Activated CD4-positive, alpha-beta T cell treated with anti-CD3 and anti-CD28 coated beads, Interleukin-2, amount 50 U/mL, for 48 hours (primary cell): Measurements from ENCODE around the gene SEMA6A.
A peak's percentile ranks its signal among the peaks of the same experiment; 100 is the strongest.

Experiments
- DNase-seq, 2 experiments: peaks; one replicate each; pipeline ENCODE4 v3.0.0-alpha.2; 2020

The SEMA6A gene, protein sequence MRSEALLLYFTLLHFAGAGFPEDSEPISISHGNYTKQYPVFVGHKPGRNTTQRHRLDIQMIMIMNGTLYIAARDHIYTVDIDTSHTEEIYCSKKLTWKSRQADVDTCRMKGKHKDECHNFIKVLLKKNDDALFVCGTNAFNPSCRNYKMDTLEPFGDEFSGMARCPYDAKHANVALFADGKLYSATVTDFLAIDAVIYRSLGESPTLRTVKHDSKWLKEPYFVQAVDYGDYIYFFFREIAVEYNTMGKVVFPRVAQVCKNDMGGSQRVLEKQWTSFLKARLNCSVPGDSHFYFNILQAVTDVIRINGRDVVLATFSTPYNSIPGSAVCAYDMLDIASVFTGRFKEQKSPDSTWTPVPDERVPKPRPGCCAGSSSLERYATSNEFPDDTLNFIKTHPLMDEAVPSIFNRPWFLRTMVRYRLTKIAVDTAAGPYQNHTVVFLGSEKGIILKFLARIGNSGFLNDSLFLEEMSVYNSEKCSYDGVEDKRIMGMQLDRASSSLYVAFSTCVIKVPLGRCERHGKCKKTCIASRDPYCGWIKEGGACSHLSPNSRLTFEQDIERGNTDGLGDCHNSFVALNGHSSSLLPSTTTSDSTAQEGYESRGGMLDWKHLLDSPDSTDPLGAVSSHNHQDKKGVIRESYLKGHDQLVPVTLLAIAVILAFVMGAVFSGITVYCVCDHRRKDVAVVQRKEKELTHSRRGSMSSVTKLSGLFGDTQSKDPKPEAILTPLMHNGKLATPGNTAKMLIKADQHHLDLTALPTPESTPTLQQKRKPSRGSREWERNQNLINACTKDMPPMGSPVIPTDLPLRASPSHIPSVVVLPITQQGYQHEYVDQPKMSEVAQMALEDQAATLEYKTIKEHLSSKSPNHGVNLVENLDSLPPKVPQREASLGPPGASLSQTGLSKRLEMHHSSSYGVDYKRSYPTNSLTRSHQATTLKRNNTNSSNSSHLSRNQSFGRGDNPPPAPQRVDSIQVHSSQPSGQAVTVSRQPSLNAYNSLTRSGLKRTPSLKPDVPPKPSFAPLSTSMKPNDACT

DNA sequence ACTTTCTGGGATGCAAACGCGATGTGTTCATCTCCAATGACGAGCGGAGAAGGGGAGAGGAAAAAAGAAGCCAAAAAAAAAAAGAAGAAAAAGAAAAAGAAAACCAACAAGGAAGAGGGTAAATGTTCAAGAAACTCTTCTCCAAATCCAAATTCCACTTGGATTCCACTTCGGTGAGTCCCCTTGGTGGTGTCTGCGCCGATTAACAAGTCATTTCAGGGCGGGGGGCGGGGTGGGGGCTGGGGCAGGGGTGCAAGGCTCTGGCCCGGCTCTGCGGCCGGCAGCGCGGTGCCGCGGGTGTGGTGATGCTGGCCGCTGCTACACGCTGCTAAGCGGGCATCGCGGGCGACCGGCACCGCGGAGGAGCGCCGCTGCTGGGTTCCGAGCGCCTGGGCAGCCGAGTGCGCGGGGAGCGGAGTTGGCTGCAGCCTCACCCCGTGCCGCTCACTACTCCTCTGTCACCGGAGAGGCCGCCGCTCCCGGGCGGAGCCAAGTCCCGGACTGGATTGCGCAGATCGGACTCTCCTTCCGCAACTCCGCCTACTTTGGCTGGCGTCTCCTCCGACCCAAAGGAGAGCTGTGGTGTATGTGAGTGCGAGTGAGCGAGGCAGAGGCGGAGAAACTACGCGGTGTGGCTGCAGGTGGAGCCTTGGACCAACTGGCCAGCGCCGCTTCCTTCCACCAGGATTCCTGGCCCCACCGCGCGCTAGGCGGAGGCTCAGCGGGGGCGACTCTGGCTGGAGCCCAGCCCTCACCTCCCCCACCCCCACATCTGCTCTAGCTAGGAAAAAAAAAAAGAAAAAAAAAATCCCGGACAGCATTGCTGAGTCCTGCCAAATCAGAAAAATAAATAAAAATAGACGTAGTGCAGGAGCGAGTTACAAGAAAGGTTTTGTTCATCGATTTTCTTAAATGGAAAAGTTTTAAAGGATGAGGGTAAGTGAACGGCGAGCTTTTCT, at the start of gene SEMA6A:
Gene SEMA6A (minus strand): TSS at position 457 of the 959 bp plus-strand sequence. CDS start 69,879 bp downstream, outside the sequence.
- peak; percentile 72 to 80 for DNase-seq

DNA sequence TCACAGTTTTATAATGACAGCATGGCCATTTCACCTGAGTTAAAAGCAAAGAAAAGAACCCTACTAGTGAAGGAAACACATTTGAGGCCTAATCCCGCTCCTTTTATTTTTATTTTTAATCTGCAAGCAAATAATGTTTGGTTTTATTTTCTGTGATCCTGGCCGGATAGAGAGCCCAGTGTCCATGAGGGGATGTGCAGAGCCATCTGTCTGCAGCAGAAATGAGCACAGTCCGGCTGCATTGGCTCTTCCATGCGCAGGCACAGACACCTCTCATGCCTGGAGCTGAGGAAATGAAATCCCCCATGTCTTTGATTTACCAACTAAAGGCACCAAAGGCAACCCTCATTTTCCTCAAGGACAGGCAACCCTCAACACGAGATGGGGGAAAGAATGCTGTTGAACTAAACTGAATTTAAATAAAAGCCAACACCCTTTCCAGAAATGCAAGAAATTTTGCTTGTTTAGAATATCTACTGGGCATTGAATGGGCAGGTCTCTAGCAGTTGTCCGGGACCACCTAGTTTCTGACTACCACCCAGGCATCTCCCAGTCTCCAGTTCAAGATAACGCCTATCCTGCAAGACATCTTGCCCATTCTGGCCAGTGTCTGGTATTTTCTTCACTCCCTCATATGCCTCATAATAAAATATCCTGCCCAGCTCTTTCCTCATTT, 47.9 kb upstream of the SEMA6A start:
- DNase-seq = no peak

DNA sequence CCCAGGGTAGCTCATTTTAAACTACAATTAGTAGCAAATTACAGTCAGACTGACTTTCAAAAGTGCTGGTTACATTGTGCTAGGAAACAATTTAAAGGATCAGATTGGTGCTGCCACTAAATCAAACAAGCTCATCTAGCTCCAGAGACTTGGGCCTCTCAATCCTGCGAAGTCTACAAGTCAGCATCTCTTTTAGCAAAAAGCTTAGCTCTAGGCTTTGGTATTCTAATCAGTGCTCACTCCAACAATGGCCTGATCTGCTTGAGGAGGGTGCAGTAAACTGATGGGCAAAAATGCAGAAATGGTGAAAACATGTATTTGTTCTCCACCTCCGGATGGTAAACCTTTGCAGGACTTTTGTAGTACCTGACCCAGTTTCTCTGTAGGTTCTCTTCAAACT, 47.0 kb upstream of the SEMA6A start:
- DNase-seq = no peak

DNA sequence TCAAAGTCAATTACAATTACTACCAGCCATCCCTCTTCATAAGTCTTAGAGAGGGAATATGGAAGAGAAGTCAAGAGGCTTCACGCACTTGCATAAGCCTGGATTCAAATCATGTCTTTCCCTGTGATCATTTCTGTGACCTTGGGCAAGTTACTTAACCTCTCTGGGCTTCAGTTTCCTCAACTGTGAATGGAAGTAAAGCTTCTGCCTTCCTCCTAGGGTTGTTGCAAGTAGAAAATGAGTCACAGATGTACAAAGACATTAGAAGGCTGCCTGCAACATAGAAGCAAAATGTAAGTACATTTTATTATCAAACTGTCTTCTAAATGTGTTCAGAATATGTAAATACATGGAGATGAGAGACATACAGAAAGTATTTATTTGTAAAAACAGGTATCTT, 42.3 kb upstream of the SEMA6A start:
- no peak for DNase-seq

DNA sequence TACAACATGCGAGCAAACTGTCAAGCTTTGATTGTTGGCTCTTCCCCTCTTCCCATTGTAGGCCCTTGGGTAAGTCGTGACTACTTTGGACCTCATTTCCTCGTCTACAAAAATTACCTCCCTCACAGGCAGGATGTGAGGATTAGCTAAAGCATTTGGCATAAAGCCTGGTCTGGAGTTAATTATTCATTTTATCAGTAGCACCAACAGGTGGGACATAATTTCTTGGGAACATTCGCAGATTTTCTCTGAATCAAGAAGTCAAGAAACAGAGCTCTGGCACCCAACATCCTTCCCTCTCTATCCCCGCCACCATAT, 39.9 kb upstream of the SEMA6A start:
- DNase-seq = no peak

DNA sequence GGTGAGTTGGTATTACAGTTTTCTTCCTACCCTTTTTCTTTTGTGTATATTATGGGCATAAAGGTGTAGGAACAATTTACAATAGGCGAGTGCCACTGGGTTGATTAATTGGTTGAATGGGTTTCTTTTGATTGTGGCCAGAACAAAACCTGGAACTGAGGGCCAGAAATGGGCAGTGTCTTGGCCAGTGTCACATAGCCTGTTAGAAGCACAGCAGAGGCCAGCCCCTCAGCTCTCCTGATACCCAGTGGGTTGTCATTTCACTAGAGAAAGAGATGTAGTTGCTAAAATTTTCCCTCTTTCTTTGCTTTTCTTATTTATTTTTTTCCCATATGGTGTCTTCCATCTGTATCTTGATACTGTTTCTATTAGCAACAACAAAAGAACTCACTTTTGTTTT, 38.8 kb upstream of the SEMA6A start:
- no peak for DNase-seq

DNA sequence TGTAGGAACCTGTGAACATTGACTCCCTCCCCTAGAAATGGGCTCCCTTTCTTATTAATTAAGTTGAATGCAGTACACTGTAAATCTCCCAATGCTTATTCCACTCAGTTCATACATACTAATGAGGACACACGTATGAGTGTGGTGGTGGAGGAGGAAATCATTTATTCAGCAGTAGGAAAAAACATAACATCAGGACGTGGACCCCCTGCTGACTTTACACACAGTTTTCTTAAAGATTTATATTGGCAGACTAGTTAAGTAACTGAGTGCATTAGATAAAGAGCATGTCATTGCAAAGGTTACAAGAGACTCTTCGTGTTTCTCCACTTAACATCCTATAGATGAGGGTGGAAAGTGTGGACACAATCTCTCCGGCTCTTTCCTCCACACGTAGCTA, 37.8 kb upstream of the SEMA6A start:
- no peak for DNase-seq

DNA sequence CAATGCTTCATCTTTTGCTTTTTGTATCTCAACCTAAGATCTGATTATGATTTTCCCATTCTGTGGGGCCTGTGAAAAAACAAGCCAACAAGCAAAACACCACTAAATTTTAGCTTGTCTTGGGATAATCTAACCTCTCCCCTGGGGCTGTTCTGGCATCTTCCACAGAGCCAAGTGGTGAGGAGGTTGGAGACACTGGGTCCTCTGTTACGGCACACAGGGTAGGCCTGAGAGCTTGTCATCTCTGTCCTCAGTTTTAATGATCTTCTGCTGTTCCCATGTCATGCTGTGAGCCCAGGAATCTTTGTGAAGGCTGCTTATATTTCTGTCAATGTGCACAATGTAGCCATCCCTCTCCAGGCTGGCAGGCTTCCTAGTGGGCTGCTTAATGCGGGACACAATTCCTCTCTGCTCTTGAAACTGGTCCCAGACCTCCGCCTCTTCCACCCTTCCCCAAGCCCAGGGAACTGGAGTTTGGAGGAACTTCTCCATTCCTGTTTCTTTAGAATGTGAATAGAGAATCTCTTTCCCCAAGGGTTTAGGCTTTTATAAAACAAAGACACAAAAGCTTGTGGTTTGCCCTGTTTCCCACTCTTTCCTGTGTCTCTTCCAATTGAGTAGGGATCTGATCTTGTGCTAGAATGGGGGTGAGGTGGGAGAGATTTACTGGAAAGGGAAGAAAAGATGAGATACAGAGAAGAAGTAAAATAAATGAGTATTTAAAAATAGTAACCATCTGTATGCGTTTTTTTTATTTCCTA, 30.9 kb upstream of the SEMA6A start:
- DNase-seq = no peak

DNA sequence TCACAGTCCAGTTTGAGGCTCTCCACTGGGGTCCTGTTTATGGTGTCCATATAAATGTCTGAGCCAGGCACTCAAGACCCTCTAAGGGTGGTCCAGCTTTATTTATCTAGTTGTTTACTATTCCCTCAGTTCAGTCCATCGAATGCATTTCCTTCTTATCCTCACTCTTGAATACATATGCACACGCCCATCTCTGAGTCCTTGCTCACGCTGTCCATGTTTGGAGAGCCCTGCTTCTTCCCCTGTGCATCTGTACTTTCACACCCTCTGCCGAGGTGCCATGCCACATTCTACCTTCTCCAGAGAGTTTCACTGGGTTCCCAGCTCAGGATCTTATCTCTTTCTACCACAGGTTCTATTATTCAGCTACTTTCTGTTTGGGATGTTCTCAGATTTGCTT, 30.2 kb upstream of the SEMA6A start:
- no peak for DNase-seq

DNA sequence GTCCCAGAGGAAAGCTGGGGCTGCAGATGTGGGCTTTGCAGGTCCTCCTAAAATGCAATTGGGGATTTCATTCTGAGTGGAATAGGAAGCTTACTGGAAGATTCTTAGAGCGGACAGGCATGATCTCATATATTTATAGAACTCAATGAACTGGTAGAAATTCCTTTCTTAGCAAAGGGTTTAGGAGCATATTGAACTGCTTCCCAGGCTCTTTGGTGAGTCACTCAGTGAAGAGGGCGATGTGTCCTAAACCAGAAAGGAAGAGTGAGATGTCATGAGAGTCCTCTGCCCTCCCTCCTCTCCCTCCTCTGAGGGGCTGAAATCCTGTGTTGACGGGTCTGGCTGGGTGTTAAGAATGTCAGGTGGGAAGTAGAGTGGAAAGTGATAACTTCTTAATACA, 26.3 kb upstream of the SEMA6A start:
- DNase-seq = no peak

DNA sequence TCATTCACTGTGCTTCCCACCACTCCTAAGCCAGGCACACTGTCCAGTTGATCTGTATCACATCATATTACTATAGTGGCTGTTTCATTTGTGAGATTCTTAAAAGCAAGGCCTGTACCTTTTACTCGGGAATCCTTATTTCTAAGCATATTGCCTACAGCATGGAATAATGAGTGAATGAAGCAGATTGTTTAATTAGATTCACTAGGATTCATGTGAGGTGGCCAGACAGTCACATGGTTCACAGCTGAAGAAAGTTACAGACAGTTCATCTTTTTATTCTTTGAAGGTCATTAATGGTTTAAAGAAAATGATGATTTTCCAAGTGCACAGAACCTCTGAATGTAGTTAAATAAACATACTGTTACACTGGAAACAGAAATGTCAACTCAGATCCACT, 24.3 kb upstream of the SEMA6A start:
- DNase-seq = no peak

DNA sequence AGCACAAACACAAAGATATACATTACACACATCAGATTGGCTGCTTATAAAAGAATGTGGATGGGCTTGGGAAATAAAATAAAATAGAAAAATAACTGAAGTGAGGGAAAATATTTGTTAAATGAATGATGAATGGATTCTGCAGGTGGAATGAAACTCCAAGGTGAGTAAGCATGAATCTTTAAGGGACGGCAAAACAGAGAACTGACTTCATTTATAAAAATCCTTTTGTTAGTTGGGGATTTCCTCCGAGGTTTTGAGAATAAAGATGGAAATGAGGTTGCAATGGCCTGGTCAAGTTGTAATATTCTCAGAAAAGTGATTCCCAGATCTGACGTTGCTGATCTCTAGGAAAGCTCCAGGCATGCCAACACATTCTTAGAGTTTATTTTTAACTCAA, 20.9 kb upstream of the SEMA6A start:
- no peak for DNase-seq

DNA sequence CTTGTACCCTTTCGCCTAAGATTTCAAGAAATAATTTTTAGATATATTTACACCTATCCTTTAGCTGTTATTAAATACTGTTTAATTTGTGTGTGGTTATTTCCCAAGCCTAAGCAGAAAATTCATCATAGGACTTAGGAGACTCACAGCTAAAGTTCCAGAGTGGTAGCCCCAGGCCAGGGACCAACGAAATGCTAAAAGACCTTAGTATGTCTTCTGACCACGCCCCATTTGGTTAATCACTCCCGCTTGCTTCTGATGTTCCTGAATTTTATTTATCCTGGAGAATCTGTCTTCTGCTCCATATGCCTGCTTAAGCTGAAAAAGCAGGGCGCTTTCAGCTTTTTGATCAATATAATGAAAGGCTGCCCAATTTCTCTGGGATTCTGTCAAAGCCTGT, 18.7 kb upstream of the SEMA6A start:
- no peak for DNase-seq

DNA sequence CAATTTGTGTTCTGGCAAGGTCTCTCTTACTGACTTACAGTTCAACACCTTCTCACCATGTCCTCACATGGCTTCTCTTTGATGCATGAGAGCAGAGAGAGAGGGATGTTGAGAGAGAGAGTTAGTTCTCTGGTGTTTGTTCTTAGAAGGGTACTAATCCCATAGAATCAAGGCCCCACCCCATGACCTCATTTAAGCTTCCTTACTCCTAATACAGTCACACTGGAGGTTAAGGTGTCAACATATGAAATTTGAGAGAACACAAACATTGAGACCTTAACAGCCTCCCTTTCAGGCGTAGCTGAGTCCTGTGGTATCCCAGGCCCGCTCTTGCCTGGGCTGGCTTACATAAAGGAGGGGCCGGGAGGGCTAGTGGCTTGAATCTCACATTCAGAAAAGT, 10.6 kb upstream of the SEMA6A start:
- DNase-seq = no peak

DNA sequence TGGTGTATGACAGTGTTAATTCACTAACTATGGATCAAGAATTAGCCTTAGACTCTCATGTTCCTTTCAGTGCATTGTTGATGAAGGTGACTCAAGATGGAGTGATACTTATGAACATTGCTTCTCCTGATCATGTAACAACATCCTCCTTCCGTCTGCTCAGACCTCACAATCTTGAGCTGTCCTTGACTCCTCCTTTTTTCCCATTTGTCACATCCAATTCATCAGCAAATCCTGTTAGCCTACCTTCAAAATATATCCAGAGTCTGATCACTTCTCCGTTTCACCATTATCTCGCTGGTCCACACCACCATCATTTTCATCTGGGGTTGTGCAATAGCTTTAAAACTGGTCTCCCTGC, 9.2 kb upstream of the SEMA6A start:
- no peak for DNase-seq

DNA sequence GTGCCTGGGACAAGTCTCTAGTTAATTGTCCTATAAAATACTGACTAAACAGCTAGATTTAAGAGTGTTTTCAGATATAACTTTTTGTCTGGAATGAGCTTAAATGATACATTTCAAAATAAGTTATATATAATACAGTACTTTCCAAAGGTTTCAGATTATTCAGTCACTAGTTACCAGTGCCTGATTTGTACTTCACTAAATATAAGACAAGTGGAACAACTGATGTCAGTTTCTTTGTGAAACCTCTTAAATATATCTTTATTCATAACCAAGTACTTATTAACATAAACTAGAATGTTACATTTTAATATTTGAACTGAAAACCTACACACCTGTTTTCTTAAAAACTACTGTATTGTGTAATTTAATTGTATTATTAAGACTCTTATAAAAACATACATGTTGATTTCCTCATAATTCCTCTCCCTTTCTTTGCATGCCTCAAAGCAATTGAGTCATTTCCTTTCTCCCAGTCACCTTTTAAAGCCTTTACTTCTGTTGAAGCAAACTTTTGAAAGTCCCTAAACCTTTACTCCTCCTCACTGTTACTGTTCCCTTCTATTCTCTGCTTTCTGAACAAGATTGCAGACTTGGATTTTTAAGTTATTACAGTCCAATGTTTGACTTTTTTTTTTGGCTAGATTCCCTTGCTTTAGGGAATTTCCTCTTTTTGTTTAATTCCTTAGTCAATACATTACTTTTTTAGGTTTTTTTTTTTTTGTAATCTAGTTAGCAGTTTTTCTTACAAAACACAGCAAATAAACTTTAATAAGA, 8.7 kb upstream of the SEMA6A start:
- DNase-seq = no peak

DNA sequence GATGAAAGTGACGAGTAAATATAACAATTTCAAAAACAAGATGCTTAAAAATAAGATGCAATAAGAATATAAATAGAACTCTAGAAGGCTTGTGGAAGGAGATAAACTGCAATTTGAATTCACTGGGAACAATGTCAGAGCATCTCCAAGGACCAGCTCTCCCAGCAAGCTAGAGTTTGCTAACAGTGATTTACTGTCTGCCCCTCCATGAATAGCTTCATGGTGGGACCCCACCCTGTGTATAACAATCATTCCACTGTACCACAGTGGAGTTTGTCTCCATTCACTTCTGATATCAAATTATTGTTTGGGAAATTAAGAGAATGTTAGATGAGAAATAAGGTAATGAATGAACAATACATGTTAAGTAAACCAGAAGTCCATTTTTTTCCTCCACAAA, 7.3 kb upstream of the SEMA6A start:
- no peak for DNase-seq

DNA sequence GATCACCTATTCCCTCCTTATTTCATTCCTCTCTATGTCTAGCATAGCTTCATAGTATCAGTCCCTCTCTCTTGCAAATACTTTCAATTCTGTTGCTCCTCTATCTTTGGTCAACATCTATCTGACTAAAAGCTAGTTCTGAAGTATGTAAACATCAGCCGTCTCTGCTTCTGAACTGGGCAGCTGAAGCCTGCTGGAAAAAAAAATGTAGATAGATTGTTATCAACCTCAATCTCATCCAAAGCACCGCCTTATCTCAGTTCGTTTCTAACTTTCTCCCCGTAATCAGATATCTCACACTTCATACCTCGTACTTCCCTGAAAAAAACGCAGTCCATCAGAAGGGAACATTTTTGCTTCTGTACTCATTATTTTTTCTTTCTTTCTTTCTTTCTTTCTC, 4.5 kb upstream of the SEMA6A start:
- no peak for DNase-seq

DNA sequence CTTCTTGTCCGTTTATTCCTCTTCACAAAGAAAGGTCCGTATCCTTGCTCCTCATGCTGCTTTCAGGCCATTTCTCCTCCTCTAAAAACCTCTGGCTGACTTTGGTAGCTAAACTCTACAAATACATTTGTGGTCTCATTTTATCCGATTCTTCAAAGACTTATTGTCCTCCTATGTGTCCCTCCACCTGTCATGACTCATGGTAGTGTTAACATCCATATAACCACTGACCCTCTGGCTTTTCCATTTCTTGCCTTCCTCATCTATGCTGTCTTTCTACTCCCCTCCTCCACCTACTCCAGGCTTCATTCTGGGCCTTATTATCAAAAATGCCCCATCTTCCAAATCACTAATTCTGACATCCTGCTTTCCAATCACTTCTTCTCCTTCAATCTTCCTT, 4.1 kb upstream of the SEMA6A start:
- no peak for DNase-seq

DNA sequence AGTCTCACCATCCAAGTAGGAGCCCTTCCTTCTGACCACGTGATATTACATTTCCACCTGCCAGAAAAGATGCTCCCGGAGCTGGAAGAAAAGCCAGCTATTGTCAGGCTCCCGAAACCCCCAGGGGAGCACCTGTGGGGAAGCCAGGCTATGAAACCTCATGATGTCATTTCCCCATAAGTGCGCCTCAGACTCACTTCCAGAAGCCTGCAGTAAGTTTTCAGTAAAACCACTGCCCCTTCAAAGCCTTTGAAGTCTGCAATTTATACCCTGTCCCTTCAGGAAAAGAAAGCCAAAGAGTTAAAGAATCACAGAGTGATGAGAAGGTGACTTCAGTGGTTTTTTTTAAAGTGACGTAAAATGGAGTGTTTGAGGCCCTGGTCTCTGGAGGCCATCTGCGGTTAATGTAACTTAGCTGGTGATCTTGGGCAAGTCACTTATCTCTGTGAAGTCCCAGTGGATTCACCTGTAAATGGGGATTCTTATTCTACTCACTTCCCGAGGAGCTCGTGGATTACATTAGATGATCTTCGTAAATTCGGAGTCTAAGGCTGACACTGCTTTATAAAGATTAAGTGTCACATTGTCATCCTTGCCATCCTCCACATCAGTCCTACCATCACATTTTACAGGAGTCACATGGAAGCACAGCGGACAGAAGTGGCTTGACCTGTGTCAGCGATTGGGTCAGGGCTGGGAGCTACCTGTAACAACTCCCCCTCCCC, 2.6 kb upstream of the SEMA6A start:
- peak; percentile 9 to 14 for DNase-seq
